Smooth muscle cell of the brain vasculature (primary cell): ENCODE data around the gene SLFN12L.
"Not testable (repeated sequence)": the region's sequence is repeated elsewhere in the genome, so short reads cannot be mapped to it uniquely, and the experiment has no call there.

Source experiments
- DNase-seq: peaks from one replicate; pipeline ENCODE4 v3.0.0-alpha.2; 2012; ENCODE audit warnings: low read depth, low spot score

The SLFN12L gene

GRCh38 chr17:35496451-35497290 lies 40.8 kb downstream of the SLFN12L start:
- DNase-seq = no peak

- no peak for DNase-seq
Measured at GRCh38 chr17:35493040-35493439, 44.4 kb downstream of the SLFN12L start.

GRCh38 chr17:35491417-35491816 lies 46.1 kb downstream of the SLFN12L start:
- DNase-seq = no peak

GRCh38 chr17:35489944-35490343 lies 47.5 kb downstream of the SLFN12L start:
- DNase-seq = no peak

GRCh38 chr17:35488991-35489390 lies 48.5 kb downstream of the SLFN12L start:
- no peak for DNase-seq

GRCh38 chr17:35486920-35487732 lies 50.4 kb downstream of the SLFN12L start:
- no peak for DNase-seq

GRCh38 chr17:35479271-35479670 lies 58.2 kb downstream of the SLFN12L start:
- DNase-seq = no peak

- no peak for DNase-seq
Measured at GRCh38 chr17:35477248-35477647, 60.2 kb downstream of the SLFN12L start.

- no peak for DNase-seq
Measured at GRCh38 chr17:35476283-35476820, 61.1 kb downstream of the SLFN12L start.

GRCh38 chr17:35468475-35468874 lies 69.0 kb downstream of the SLFN12L start:
- no peak for DNase-seq

- no peak for DNase-seq
Measured at GRCh38 chr17:35467824-35468223, 69.7 kb downstream of the SLFN12L start.

GRCh38 chr17:35460354-35460851 lies 77.1 kb downstream of the SLFN12L start:
- DNase-seq = no peak

- not testable (repeated sequence) for DNase-seq
Measured at GRCh38 chr17:35454035-35454434, 83.4 kb downstream of the SLFN12L start.

GRCh38 chr17:35453171-35453570 lies 84.3 kb downstream of the SLFN12L start:
- no peak for DNase-seq

- no peak for DNase-seq
Measured at GRCh38 chr17:35449371-35449931, 88.0 kb downstream of the SLFN12L start.

- no peak for DNase-seq
Measured at GRCh38 chr17:35448899-35449227, 88.6 kb downstream of the SLFN12L start.

- no peak for DNase-seq
Measured at GRCh38 chr17:35448214-35448898, 89.1 kb downstream of the SLFN12L start, which contains the start of gene SLFN13. TSS of gene SLFN13 (minus strand) at chr17:35448766. CDS start at chr17:35445680, 3,086 bp downstream.

- no peak for DNase-seq
Measured at GRCh38 chr17:35447499-35447898, 90.0 kb downstream of the SLFN12L start.

GRCh38 chr17:35438433-35438832 lies 99.0 kb downstream of the SLFN12L start:
- no peak for DNase-seq

GRCh38 chr17:35433075-35433894 lies 104.2 kb downstream of the SLFN12L start:
- DNase-seq = peak; percentile 92
